K562 (cell line): ENCODE results near the gene SELENOT. TPM values are rescaled to one million over a fixed set of nuclear protein-coding genes. Genes with fewer than 3 reads are reported as not detected.

Experiments
- ATAC-seq: fragments of 200-7000 bp; cut with Tn5 transposase; 3 replicates; pipeline ENCODE4 v1.9.1; 2020; ENCODE audit warnings: moderate library complexity
- BruUV-seq: library from RNA; stranded (reverse); fragments of 400-500 nt; replicated peaks from 2 replicates; lab custom pipeline; 2021; lab: Mats Ljungman, UMichigan
- CTCF ChIA-PET: fragments of 300-600 bp; formaldehyde crosslinking; extraction: SDS; loops from one replicate; lab custom pipeline; 2021; ENCODE audit warnings: low intra/inter-chr PET ratio; lab: Yijun Ruan, JAX
- POLR2A ChIA-PET: fragments of 300-600, 350-650 bp; sonication (Branson Sonifier 250); formaldehyde crosslinking; extraction: SDS; loops from one replicate; lab custom pipeline; 2021; ENCODE audit warnings: antibody characterized with exemption, inconsistent platforms; lab: Yijun Ruan, JAX
- DNase-seq, 4 experiments: peaks; one replicate each; pipeline versions ENCODE4 v3.0.0 to v3.0.0-alpha.2; 2011 to 2018; ENCODE audit warnings: low spot score in 3 of 4, mixed read lengths in 3 of 4; ENCODE audit errors: extremely low read depth in 1 of 4
- FAIRE-seq: peaks from 2 replicates; lab custom pipeline; 2011; peaks lifted over from hg19 to GRCh38; lab: Jason Lieb, UNC
- H2AFZ ChIP-seq: 2 replicates; pipeline ENCODE4 v1.6.0; 2011; ENCODE audit warnings: low read depth, low read length, control low read depth, inconsistent platforms
- H3K27ac ChIP-seq: fragments of 200-600 bp; 3 replicates; pipeline ENCODE4 v1.8.0; 2011; ENCODE audit warnings: low read depth, mild to moderate bottlenecking, control low read depth, inconsistent platforms, low read length, moderate library complexity, mixed read lengths; ENCODE audit errors: extremely low read depth
- H3K27me3 ChIP-seq, 2 experiments: fragments of 300-600 bp in 1 of 2; 2 replicates in 1 of 2; 3 replicates in 1 of 2; pipeline versions ENCODE4 v1.6.0 to v1.8.0; 2011; ENCODE audit warnings: inconsistent platforms in 2 of 2, low read length in 2 of 2, mild to moderate bottlenecking in 1 of 2, mixed read lengths in 1 of 2, moderate library complexity in 1 of 2; ENCODE audit not compliant: control insufficient read depth in 2 of 2, insufficient read depth in 2 of 2
- H3K36me3 ChIP-seq: fragments of 300-600 bp; 3 replicates; pipeline ENCODE4 v1.8.0; 2011; ENCODE audit warnings: mild to moderate bottlenecking, low read length, inconsistent platforms; ENCODE audit not compliant: control insufficient read depth, insufficient read depth
- H3K4me1 ChIP-seq, 2 experiments: fragments of 200-600 bp in 1 of 2; replicated peaks in 1 of 2; 2 replicates in 1 of 2; 3 replicates in 1 of 2; pipeline versions ENCODE4 v1.5.1 to v1.8.0; 2011; ENCODE audit warnings: inconsistent platforms in 2 of 2, low read length in 2 of 2, mild to moderate bottlenecking in 1 of 2, mixed read lengths in 1 of 2, moderate library complexity in 1 of 2; ENCODE audit not compliant: control insufficient read depth in 2 of 2, insufficient read depth in 2 of 2
- H3K4me2 ChIP-seq: 2 replicates; pipeline ENCODE4 v1.6.1; 2011; ENCODE audit warnings: low read length, control low read depth, inconsistent platforms, mixed read lengths; ENCODE audit not compliant: insufficient read depth
- H3K4me3 ChIP-seq: fragments of 200-600 bp; sonication (generic), shearing (Covaris generic); 2 replicates; pipeline ENCODE4 v1.5.1; 2016; ENCODE audit warnings: control low read depth, inconsistent platforms
- H3K79me2 ChIP-seq: fragments of 200-600 bp; 3 replicates; pipeline ENCODE4 v1.8.0; 2011; ENCODE audit warnings: low read length, inconsistent platforms; ENCODE audit not compliant: control insufficient read depth, insufficient read depth
- H3K9ac ChIP-seq, 2 experiments: 2 replicates each; pipeline versions ENCODE4 v1.6.0 to v1.6.1; 2011; ENCODE audit warnings: low read depth in 2 of 2, low read length in 2 of 2, control low read depth in 1 of 2, inconsistent platforms in 1 of 2, mild to moderate bottlenecking in 1 of 2, mixed read lengths in 1 of 2; ENCODE audit not compliant: insufficient read depth in 1 of 2
- H3K9me1 ChIP-seq: one replicate; pipeline ENCODE4 v1.6.0; 2011; ENCODE audit warnings: inconsistent platforms, mild to moderate bottlenecking, low read length, moderate library complexity; ENCODE audit not compliant: control insufficient read depth, insufficient read depth
- H3K9me3 ChIP-seq: replicated peaks from 2 replicates; pipeline ENCODE4 v1.5.1; 2011; ENCODE audit warnings: low read depth, low read length, inconsistent platforms; ENCODE audit not compliant: control insufficient read depth, insufficient read depth
- H4K20me1 ChIP-seq: replicated peaks from 2 replicates; pipeline ENCODE4 v1.6.1; 2011; ENCODE audit warnings: low read length, inconsistent platforms, mixed read lengths; ENCODE audit not compliant: control insufficient read depth, insufficient read depth
- CREB3L1 ChIP-seq: fragments of 450-650 bp; IDR thresholded peaks from 2 replicates; pipeline ENCODE4 v1.6.1; 2014; ENCODE audit warnings: low read depth, mild to moderate bottlenecking, moderate library complexity, borderline replicate concordance
- ESRRA ChIP-seq: fragments of 450-650 bp; IDR thresholded peaks from 2 replicates; pipeline ENCODE4 v1.6.1; 2014; ENCODE audit warnings: low read depth, mild to moderate bottlenecking, moderate library complexity, borderline replicate concordance
- NR2C2 ChIP-seq, 2 experiments: fragments of 200-800 bp in 1 of 2; sonication (Bioruptor generic) in 1 of 2; sonication (generic) in 1 of 2; formaldehyde crosslinking in 1 of 2; IDR thresholded peaks; 2 replicates each; pipeline versions ENCODE4 v1.6.1 to v1.8.0; 2016 to 2022; ENCODE audit warnings: mild to moderate bottlenecking in 1 of 2, missing compliant biosample characterization in 1 of 2, missing genetic modification characterization in 1 of 2, missing genetic modification reagents in 1 of 2
- WGBS: fragments of 100-300 bp; shearing (Covaris generic); methylation state at CpG from one replicate; pipeline ENCODE4 v1.1.6; 2016; ENCODE audit warnings: low coverage, mixed read lengths; ENCODE audit not compliant: insufficient coverage; ENCODE audit errors: missing lambda C conversion rate; 5-methylcytosine and 5-hydroxymethylcytosine counted together
- in situ Hi-C: fragments of 300-500 bp; cut with MboI; formaldehyde crosslinking; loops from 4 replicates; pipeline ENCODE4 v1.15.0; 2018; ENCODE audit warnings: inconsistent platforms, mixed read lengths
- intact Hi-C: fragments of 100-400 bp; cut with micrococcal nuclease; formaldehyde crosslinking; loops from 2 replicates; pipeline ENCODE4 v1.14.2; 2022
- polyA plus RNA-seq, 8 experiments: library from polyadenylated mRNA; depleted of rRNA in 4 of 8; stranded (reverse) in 5 of 8; unstranded in 3 of 8; fragments of >200 nt; fragmentation: Nextera tagmentation in 2 of 8; fragmentation: Illumina TruSeq in 1 of 8; extraction: Ambion mirVana in 2 of 8; extraction: Trizol in 1 of 8; gene quantifications; 2 replicates each; pipeline versions ENCODE4 v1.2.1 to v1.2.3, GENCODE V29; 2011 to 2014; ENCODE audit warnings: inconsistent platforms in 1 of 8, missing spikeins in 1 of 8
- total RNA-seq, 7 experiments: library from RNA; depleted of rRNA in 6 of 7; stranded (reverse); fragments of >200 nt in 6 of 7; fragmentation: Illumina TruSeq in 2 of 7; extraction: Trizol in 2 of 7; gene quantifications; 2 replicates each; pipeline versions ENCODE4 v1.2.1 to v1.2.3, GENCODE V29; 2011 to 2021; ENCODE audit warnings: low replicate concordance in 1 of 7

Gene SELENOT
- total and polyA plus RNA-seq, 9 of the 15 experiments (the other 6 are each of a cell fraction or from before 2014, with no cell fraction given), result 33.0 to 411 (median 91.9) TPM

GRCh38 chr3:150594150-150594549, 9.0 kb upstream of the SELENOT start:
- FAIRE-seq (no peak), DNase-seq (no peak), ATAC-seq (no peak)
- in situ Hi-C loops (no loop called here), intact Hi-C loops (no loop called here)
- no peak for TF ChIP-seq ESRRA
- TF ChIP-seq NR2C2 (CRISPR knock-in tag; IDR thresholded peaks at IDR 0.05), result no peak
- no peak for TF ChIP-seq NR2C2 (tag; IDR thresholded peaks at IDR 0.05)
- no peak for TF ChIP-seq CREB3L1
- Histone ChIP-seq H3K4me1 (peaks cover 5 to 30% of the 10 kb centered on the region in 2 experiments), H4K20me1 (0 out of 2 replicates have a peak, but pooled peaks cover 6% of the 10 kb centered on the region), H3K9me3 (no peaks in the 10 kb centered on the region), H3K9ac (no peak overlapping the region), H3K27ac (no peak overlapping the region), H3K27me3 (no peaks in the 10 kb centered on the region), H2AFZ (no peak overlapping the region), H3K4me3 (no peak overlapping the region), H3K36me3 (peaks cover 15% of the 10 kb centered on the region; the same call in 2 of the 3 replicates), H3K9me1 (no peaks in the 10 kb centered on the region), H3K4me2 (no peak overlapping the region), H3K79me2 (peaks cover 95% of the 10 kb centered on the region)
- ChIA-PET CTCF (no interaction called here), POLR2A (interaction anchor here (0.6 to 1.8 kb wide), 2 partner anchors 9 to 12 kb away, joined by 3 to 9 read pairs; partner anchors contain the start of gene SELENOT)
- WGBS, result 68% methylated on average over 4 of the region's 4 CpGs
- BruUV-seq, result no TSS peak
